ENCODE measurements around the gene MDP1.

DNA sequence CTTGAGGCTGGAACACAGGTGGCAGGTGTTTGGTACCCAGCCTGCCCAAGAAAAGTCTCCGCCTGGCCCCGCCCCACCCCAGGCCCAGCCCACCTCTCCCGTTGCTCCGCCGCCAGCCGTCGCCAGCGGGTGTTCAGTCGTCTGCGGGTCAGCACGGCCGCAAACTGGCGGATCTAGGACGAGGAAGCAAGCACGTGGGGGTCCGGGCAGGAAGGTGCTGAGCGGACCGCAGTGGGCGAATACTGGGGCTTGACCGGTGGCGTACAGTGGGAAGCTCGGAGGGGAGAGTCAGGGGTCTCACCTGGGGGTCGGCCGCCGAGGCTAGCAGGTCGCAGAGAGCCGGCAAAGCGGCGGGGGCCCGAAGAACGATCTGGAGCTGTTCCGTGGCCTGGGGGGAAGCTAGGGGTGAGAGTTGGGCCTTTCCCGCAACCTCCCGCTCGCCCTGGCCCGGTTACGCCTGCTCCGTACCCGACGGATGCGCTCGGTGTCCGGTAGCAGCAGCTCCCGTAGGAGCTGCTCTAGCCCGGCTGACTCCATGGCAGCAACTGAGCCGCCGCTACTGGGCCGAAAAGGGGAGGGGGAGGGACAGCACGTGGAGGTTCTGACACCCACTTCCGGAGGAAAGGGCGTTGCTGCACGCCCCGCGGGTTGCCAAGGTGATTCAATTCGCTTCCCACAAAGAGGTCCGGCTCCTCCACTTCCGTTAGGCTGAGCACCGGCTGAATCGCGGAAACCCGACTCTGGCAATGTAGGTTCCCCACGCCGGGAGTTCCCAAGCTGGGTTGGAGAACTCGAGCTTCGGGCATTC, 27.4 kb downstream of the MDP1 start, which contains the start of gene IPO4:
- TF ChIP-seq EMX1 (CRISPR knock-in tag; IDR thresholded peaks at IDR 0.05) (no peak), CTCF (IDR thresholded peaks at IDR 0.05) (no peak), SOX15 (CRISPR knock-in tag; IDR thresholded peaks at IDR 0.05) (no peak), NFYB (CRISPR knock-in tag; conservative IDR thresholded peaks at IDR 0.05; ENCODE audit: low read depth) (no peak), ETV6 (CRISPR knock-in tag; IDR thresholded peaks at IDR 0.05) (peak; percentile 47; the same call in 1 of the 2 replicates), KAT7 (CRISPR knock-in tag; IDR thresholded peaks at IDR 0.05; ENCODE audit: borderline replicate concordance) (0 out of 2 replicates have a peak, but pooled peaks have one; percentile 59), FOXJ3 (CRISPR knock-in tag; IDR thresholded peaks at IDR 0.05; ENCODE audit: borderline replicate concordance) (no peak), ESRRA (CRISPR knock-in tag; IDR thresholded peaks at IDR 0.05; ENCODE audit: borderline replicate concordance) (peak; percentile 90; the same call in 1 of the 2 replicates), SP1 (CRISPR knock-in tag; conservative IDR thresholded peaks at IDR 0.05) (peak; percentile 88)
- TF ChIP-seq, protein P1, sequence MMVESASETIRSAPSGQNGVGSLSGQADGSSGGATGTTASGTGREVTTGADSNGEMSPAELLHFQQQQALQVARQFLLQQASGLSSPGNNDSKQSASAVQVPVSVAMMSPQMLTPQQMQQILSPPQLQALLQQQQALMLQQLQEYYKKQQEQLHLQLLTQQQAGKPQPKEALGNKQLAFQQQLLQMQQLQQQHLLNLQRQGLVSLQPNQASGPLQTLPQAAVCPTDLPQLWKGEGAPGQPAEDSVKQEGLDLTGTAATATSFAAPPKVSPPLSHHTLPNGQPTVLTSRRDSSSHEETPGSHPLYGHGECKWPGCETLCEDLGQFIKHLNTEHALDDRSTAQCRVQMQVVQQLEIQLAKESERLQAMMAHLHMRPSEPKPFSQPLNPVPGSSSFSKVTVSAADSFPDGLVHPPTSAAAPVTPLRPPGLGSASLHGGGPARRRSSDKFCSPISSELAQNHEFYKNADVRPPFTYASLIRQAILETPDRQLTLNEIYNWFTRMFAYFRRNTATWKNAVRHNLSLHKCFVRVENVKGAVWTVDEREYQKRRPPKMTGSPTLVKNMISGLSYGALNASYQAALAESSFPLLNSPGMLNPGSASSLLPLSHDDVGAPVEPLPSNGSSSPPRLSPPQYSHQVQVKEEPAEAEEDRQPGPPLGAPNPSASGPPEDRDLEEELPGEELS (CRISPR knock-in tag; IDR thresholded peaks at IDR 0.05): 0 out of 2 replicates have a peak, but pooled peaks have one; percentile 52

All from WTC11 (cell line).